Stimulated activated CD8-positive, alpha-beta memory T cell treated with anti-CD3 and anti-CD28 coated beads, Interleukin-12 subunit alpha, Interleukin-12 subunit beta, amount 100 ng/mL, for 1 hour (primary cell): ENCODE measurements around the gene SMYD3.
A peak's percentile ranks its signal among the peaks of the same experiment; 100 is the strongest.

Source experiments
- DNase-seq: peaks from one replicate; pipeline ENCODE4 v3.0.0-alpha.2; 2020; ENCODE audit warnings: low read depth

The SMYD3 gene

DNA sequence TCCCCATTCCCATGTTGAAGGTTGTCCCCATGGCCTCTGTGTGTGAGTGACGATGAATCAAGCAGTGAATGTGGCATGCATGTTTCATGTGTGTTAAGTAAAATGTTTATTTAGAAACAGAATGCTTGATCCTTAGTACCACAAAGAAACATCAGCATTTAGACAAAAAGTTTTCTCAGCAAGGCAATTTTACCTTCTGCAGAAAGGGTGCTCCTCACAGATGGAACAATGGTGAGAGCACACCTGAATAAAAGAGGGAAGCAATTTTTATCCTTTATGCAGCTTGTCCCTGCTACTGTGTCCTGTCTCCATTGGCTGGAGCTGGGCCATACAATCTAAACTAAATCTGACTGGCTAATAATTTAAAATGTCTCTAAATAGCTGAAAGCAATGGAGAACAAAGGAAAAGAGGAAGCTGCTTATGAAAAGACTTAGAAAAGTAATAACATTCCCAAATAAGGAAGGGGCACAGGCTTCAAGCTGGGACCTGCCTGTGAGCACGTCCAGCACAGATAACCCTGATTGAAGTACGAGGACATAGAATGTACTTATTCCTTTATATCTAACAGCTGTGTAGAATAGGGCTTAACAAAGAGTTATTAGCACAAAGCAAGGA is 8.4 kb upstream of the SMYD3 start:
- no peak for DNase-seq

DNA sequence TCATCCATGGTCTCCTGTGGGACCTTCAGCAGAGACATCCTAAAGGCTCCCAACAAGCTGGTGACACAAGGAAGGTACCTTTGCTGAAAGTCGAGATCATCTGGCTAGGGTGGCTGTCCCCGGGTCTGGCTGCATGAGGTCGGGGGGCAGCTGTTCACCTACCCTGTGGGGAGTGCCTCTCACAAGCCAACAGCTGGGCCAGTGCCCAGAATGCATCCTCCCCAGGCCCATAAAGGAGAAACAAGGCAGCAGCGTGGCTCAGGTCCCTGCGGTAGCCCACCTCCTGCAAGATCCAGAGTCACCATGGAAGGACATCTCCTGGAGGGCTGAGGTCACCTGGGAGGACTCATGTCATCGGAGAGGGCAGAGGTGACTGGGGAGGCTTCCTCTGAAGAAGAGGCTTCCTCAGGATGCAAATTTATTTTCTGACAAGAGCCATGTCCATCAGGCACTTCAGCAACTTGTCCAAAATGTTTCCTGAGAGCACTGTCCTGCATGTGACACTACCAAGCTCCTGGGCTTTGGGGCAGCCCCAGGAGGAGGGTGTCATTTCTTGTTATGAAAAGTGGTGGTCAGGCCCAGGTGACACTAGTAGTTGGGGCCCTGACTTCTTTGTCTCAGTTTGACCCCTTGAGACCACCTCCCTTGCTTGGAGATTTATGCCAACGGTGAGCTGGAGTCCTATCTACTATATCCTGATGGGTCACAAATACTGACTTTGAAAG is 6.7 kb upstream of the SMYD3 start:
- no peak for DNase-seq

DNA sequence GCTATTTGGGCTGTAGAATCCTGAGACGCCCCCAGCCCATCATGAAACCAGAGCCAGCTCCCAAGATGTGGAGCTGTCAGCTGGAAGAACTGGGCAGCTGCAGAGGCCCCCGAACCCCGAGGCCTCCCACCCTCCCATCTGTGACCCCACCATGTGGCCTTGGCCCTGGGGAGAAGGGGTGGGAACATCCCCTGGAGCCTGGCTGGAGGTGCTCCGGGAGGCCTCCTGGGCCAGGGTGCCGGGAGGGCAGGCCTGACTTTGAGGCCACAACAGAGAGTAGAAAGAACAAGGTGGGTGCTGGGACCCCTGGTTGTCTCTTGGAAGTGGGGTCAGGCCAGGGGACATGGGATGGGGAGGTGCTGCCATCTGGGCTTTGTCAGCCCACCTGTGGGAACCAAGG is 6.0 kb upstream of the SMYD3 start:
- no peak for DNase-seq

DNA sequence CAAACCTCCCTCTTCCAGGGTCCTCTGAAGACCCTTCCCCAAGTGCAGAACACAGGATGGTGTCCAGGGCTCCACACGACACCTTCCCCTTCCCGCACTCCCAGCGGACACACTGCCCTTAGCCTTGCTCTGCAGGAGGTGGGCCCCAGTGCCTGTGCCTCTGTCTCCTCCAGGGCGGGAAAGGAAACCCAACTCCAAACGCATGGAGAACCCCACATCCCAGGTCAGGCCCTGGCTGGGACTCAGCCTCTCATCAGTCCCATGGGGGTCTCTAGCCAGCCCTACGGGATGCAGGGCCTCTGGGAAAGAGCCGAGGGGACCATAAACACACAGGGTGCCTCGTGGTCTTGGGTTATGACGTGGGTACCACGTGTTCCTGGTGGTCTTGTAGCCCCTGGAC is 5.6 kb upstream of the SMYD3 start:
- DNase-seq, result no peak

DNA sequence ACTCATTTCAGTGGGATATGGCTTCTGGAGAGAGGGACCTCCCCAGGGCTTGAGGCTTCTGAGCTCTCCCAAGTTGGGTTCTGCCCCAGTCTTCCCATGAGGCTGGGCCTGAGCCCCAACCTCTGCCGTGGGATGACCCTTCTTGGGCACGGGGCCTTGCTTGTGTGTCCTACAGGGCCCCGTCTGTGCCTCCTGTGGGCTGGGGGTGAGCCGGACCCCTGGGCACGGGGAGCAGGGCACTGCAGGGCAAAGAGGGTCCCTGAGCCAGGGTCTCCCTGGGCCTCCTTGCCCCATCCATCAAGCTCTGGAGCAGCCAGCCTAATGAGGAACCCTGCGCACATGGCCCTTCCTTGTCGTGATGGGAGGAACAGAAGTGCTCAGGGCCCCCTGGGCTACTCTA is 5.2 kb upstream of the SMYD3 start:
- DNase-seq, result no peak

DNA sequence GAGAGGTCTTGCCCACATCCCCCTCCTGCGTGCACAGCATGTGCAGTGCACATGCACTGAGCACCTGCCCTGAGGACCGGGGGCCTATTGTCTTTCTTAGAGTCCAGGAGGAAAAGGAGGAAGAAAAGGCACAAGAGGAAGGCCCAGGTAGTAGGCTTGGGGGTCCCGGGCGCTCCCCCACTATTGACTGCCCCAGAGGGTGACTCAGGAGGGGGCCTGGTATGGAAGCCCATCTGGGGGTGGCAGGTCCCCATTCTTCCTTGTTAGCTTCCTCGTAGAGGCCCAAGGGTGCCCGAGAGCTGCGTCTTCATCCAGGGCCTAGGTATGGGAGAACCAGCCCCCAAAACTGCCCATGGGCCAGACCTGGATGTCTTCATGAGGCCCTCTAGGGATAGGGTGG is 4.1 kb upstream of the SMYD3 start:
- no peak for DNase-seq

DNA sequence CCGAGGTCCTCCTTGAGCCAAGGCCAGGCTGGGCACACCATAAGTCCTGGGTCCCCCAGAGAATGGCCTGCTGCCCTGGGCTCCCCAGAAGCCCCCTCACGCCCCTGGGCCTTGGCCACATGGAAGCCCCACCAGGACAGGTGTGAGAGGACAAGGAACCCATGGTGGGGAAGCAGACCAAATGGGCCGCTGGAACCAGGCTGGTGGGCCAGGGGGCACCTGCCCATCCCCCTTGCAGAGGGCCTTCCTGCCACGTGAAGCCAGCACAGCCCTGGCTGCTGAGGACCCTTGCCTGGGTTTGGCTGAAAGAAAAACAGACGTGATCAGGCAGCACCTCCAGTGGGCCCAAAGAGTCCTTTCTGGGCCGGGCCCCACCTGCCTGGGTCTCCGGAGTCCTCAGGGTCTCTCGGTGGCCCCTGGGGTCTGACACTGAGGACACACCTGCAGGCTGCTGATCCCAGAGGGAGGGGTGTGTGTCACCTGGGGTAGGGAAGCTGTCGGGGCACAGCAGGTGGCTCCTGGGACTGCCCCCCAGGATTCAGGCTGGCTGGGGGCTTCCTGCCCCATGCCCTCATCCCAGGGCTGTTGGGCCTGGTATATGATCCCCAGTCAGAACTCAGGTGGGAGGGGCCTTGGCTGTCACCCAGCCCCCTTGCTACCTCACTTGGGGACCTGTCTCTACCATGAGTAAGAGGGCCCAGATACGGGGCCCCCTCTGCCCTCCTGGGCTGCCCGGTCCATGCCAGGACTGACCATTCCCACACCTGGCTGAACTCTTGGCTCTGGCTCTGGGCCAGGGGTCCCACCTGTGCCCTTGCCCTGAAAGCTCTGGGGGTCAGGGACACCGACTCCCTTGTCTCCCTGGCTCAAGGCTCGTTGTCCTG is 3.3 kb upstream of the SMYD3 start:
- no peak for DNase-seq

DNA sequence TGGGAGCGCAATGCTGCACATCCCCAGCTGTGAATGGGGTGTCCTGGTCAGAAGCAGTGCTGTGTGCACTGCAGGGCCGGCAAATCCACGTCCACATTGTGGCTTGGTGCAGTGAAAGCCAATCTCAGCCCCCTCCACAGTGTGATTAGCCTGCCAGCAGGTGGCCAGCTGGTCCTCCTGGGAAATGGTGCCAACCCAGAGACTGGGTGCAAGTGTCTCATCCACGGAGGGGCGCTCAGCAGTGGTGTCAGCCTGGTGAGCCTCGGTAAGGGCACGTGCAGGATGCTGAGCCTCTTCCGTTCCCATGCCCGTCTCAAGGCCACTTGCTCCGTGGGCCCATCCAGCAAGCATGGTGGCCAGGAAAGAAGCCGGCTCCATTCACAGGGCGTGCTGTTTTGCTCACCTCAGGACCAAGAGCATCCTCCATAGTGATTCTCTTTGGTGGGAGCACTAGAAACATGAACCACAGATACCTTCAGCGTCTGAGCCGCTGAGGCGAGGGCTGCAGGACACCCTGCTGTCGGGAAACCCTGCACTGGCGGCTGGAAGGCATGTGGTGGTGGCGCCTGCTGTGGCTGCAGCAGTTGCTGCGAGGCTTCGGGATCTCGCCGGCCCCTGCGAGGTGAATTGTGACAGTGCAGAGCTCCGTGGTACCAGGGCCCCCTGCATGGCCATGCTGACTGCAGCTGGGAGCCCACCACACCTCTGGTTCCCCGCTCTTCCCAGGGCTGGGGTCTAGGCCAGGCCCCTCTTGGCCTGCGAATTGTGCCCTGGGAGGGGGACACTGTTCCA is 2.0 kb upstream of the SMYD3 start:
- DNase-seq, result no peak

DNA sequence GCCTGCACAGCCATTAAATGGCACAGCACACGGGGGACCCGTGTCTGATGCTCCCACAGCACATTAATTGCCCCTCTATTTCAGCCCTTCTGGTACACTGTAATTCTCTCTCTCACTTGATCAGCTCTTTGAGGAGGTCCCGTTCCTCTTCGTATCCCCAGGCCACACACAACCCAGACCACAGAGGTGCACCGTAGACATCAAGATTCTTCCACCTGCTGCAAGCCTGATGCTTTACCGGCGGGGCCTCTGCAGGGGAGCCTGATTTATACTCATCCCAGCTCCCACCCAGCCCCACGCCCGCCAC is 759 bp downstream of the SMYD3 start:
- DNase-seq, result no peak

DNA sequence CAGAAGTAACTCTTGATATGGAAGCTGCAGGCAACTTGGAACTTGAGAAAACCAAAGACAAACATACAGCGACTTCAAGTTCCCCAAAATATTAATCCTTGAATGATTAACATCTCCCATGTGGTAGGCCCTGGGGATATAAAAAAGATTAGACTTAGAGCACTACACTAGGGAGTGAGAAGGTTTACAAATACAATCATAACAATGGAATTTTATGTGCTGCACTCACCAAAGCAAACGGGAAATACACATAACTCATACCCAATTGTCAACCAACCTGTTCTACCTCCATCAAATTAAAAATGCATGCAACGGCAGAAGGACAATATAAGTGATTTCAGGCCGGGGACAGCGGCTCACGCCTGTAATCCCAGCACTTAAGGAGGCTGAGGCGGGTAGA is 3.7 kb downstream of the SMYD3 start:
- no peak for DNase-seq

DNA sequence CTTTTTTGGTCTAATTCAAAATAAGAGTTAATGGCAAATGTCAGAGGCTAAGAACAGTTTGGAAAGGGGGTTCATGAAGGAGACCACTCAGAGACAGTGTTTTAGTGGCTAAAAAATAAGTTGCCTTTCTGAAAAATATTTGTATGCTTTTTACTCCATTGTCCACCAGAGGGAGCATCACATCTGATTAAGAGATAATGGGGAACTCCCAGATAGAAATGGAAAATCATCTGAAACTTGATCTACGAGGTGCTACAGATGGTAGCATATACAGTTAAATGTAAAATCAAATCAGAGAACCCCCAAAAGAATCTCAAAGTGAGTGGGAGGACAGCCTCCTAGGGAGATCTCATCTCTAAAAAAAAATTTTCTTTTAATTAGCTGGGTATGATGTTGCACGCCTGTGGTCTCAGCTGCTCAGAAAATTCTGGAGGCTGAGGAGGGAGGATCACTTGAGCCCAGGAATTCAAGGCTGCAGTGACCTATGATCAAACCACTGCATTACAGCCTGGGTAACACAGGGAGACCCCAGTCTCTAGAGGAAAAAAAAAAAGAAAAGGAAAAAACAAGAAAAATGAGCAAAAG is 9.7 kb downstream of the SMYD3 start:
- DNase-seq, result no peak

DNA sequence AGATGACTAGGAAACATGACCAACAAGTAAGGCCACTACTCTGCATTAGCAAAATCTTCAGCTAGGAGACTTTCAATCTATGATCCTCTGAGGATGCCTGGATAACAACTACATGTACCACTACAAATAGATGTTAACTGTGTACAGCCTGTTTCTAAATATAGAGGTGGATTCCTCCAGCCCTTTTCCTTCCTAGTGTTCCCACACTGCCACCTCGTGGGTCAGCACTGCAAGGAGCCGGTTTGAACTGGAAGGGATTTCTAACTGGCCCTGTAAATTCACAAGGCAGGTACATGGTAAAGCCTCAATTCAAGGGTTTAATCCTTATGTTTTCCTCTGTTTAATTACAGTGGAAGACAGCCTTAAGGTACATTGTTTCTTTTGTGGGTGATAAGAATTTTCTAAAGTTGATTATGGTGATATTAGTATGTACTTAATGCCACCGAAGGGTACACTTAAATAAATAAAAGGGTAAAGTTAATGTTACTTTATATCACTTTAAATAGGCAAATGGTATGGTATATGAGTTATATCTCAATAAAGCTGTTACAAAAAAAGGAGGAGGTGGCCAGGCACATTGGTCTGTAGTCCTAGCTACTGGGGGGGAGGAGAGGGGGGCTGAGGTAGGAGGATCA is 14.4 kb downstream of the SMYD3 start:
- DNase-seq, result peak; percentile 18

DNA sequence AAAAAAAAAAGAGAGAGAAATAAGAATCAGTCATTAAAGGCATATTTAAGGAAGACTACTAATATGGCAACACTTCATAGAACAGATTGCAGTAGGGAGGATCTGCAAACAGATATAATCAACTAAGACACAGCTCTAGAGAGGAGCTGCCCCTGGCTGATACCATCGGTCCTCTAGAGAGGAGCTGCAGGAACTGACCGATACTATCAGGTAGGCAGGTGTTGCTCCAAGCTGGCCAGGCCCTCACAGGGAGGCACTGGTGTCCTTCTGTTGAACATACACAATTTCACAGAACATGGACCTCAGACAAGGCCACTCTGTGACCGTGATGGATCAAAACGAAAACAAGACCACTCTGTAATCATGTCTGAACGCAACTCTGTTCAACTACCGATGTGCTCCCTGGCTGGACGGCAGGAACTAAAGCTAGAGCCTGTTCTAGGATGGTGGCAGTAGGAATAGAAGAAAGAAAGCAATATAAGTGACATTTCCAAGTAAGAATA is 15.5 kb downstream of the SMYD3 start:
- DNase-seq, result no peak

DNA sequence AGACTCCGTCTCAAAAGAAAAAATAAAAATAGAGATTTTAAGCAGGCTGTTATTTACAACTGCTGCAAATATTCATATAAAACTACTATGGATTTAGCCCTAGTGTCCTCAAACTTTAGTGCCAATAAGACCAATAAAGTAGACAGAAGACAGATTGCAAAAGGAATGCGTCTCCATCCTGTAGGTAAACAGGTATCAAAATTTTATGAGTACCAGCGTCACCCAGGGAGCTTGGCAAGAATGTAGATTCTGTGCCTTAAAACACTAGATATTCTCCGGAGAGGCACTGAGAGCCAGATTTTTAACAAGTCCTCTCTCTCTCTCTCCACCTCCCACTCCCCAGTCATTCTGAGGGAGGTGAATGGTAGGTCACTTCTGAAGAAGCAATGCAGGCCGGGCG is 18.4 kb downstream of the SMYD3 start:
- no peak for DNase-seq

DNA sequence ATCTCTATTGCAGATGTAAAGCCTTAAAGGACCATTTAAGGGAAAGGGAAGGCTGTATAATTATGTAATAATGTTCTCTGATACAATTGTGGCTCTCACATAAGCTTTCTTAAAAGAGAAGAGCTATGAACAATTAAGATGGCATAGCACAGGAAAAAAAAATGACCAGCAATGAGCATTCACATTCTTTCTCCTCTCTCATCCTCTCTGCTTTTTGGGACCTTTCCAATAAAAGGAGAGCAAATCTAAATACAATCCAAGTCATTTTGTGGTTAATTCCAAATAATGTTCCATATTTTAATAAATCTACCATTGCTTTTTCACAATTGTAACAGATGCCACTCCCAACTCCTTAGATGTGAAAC is 23.5 kb downstream of the SMYD3 start:
- no peak for DNase-seq

DNA sequence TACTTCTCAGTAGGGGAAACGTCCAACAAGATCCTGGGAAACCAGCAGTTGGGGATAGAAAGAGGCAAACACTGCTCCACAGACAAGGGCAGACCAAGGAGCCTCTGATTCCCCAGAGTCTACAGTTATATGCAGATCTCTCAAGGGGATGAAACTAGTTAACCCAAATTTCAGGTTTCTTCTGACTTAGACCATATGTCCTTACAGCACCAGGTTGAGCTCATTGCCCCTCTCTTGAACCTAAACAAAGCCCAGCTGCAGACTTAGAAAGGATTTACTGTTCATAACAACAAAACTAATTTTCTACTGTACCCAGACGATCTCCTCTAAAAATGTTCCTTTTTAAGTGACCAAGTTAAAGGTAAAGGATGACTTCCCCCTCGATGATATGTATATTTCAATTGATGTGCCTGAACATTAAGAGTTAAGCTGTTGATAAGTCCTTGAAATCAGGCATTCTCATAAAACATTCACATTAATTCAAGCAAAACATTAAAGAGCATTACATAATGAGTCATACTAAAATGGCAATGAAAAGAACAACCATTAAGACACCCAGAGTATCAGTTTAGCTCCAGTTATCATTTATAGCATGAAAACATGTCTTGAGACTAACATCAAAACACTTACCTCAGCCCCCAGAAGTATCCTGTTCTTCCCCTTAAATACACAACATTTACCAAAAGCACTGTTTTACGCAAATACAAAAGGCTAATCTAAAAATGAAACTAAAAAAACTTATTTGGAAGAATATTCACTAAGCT is 24.1 kb downstream of the SMYD3 start:
- DNase-seq, result no peak

DNA sequence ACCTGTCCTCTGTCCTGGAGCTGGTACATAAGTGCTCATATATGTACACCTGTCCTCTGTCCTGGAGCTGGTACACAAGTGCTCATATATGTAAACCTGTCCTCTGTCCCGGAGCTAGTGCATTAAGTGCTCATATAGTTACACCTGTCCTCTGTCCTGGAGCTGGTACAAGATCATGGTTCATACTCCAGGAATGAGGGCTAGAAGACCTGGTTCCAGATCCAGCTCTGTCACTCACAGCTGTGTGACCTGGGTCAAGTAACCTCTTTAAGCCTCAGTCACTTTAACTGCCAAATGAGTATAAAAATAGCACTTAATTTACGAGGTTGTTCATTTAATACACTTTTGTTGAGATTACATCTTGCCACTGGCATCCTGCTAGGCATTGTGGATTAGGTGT is 28.0 kb downstream of the SMYD3 start:
- no peak for DNase-seq

DNA sequence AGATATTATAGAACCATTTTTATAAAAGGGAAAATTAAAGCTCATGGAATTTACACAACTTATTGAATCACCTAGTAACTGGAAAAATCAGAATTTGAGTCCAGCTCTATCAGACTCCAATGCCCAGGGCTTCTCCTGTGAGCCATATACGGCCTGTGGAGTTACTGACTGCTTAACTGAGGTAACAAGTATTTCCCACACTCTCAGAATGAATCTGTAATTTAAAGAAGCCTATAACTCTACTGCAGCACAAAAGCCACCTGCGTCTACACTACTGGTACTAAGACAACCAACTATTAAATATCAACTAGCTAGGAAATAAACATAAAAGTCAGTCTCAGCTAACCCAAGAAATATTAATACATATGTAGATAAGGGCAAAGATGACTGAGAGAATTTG is 29.4 kb downstream of the SMYD3 start:
- DNase-seq, result no peak

DNA sequence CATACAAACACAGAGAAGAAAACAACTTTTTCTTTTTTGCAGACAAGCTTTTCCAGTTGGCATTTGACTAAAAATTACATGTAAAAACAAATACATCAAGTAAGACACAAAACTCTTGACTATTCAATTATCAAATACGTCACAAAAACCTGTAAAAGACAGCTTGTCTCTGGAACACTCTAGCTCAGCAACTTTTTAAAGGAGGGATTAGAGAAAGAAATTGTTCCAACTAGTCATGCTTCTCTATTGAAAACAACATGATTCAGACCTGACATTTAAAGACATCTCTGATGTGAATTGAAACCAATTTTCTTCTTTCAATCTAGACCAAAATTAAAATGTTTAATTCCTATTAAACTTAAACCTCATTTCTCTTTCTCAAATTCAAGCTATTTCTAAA is 30.3 kb downstream of the SMYD3 start:
- DNase-seq, result no peak

DNA sequence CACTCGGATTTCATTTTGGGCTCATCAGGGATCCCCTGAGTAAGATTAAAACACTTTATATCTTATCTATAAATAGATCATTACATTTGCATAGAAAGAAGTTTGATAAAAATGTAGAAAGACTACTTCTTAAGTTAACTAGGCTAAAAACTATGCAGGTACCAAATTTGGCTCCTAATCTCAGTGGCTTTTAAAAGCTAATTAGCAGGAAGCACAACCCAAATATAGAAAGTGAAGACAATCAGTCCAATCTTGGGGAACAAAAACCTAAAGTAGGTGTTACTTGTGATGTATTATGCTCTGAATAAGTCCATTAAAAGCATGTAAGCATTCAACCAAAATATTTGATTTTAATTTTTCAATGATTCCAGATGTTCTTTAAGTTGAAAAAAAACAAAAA is 35.4 kb downstream of the SMYD3 start:
- no peak for DNase-seq

DNA sequence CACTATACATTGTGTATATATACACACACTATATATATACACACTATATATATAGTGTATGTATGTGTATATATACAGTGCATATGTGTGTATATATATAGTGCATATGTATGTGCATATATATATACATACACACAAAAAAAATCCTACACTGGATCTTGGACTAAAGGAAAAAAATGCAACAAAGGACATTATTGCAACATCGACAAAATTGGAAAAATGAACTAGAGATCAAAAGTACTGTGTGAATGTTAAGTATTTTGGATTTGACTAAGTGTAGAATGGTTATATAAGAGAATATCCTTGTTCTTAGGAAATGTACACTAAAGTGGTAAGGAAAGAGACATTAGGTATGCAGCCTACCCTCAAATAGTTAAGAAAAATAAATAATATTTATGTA is 36.5 kb downstream of the SMYD3 start:
- DNase-seq, result no peak
